Hepatocyte (in vitro differentiated cells): Measurements from ENCODE around the gene VWA8.

Experiments used
- EZH2 ChIP-seq: fragments of 200-600 bp; sonication (generic); IDR thresholded peaks from 2 replicates; pipeline ENCODE4 v1.6.1; 2016; ENCODE audit warnings: antibody characterized with exemption, mild to moderate bottlenecking, borderline replicate concordance
- EZH2phosphoT487 ChIP-seq: fragments of 200-600 bp; sonication (generic); IDR thresholded peaks from one replicate; pipeline ENCODE4 v1.6.1; 2018; ENCODE audit warnings: antibody characterized with exemption, mild to moderate bottlenecking, low read depth, moderate library complexity; ENCODE audit not compliant: unreplicated experiment, severe bottlenecking
- TF ChIP-seq, protein P1 (sequence below): fragments of 200-600 bp; sonication (generic); IDR thresholded peaks from 2 replicates; pipeline ENCODE4 v1.5.1; 2016; ENCODE audit warnings: antibody characterized with exemption, mild to moderate bottlenecking; ENCODE audit not compliant: poor library complexity

DNA sequence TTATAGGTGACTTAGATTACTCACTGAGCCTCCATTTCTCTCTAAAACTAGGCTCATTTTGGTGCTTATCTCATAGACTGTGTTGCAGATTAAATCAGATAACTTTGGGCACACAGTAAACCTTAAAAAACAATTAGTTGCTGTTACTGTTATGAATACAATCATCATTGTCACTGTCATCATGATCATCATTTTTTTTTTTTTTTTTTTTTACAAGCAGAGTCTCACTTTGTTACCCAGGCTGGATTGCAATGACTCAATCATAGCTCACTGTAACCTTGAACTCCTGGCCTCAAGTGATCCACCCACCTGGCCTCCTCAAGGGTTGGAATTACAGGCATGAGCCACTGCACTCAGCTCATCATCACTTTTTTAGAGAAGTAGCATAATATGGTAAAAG lies 60.0 kb downstream of the VWA8 start:
- TF ChIP-seq, protein P1, sequence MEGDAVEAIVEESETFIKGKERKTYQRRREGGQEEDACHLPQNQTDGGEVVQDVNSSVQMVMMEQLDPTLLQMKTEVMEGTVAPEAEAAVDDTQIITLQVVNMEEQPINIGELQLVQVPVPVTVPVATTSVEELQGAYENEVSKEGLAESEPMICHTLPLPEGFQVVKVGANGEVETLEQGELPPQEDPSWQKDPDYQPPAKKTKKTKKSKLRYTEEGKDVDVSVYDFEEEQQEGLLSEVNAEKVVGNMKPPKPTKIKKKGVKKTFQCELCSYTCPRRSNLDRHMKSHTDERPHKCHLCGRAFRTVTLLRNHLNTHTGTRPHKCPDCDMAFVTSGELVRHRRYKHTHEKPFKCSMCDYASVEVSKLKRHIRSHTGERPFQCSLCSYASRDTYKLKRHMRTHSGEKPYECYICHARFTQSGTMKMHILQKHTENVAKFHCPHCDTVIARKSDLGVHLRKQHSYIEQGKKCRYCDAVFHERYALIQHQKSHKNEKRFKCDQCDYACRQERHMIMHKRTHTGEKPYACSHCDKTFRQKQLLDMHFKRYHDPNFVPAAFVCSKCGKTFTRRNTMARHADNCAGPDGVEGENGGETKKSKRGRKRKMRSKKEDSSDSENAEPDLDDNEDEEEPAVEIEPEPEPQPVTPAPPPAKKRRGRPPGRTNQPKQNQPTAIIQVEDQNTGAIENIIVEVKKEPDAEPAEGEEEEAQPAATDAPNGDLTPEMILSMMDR = no peak
- no peak for TF ChIP-seq EZH2
- no peak for TF ChIP-seq EZH2phosphoT487
